Measurements from ENCODE around the gene NECTIN2.

The NECTIN2 gene

DNA sequence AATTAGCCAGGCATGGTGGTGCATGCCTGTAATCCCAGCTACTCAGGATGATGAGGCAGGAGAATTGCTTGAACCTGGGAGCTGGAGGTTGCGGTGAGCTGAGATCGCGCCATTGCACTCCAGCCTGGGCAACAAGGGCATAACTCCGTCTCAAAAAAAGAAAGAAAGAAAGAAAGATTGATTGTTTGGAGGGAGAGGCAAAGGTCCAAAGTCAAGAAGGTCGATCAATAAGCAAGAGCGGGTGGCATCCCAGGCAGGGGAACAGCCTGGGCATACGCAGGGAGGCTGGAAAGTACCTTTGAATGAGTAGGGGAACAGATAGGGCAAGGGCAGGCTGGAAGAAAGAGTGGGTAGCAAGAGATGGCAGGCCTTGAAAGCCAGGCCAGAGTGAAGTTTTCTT is 84.0 kb downstream of the NECTIN2 start:
- no peaks in the 10 kb centered on the region for H3K36me3 ChIP-seq (replicated peaks; ENCODE audit: low read depth, low read length)
- no peak overlapping the region for H3K27ac ChIP-seq (ENCODE audit: low read length)
- no peak overlapping the region for H3K4me3 ChIP-seq (ENCODE audit: low read length)
- no peaks in the 10 kb centered on the region for H4K20me1 ChIP-seq (ENCODE audit: insufficient read depth, low read length)
- no peak overlapping the region for H2AFZ ChIP-seq (ENCODE audit: low read depth, low read length)
- H3K27me3 ChIP-seq (ENCODE audit: low read depth, low read length): peaks cover 13% of the 10 kb centered on the region
- no peak for TF ChIP-seq EZH2phosphoT487 (IDR thresholded peaks at IDR 0.05; ENCODE audit: low read depth)
- TF ChIP-seq, protein P1, sequence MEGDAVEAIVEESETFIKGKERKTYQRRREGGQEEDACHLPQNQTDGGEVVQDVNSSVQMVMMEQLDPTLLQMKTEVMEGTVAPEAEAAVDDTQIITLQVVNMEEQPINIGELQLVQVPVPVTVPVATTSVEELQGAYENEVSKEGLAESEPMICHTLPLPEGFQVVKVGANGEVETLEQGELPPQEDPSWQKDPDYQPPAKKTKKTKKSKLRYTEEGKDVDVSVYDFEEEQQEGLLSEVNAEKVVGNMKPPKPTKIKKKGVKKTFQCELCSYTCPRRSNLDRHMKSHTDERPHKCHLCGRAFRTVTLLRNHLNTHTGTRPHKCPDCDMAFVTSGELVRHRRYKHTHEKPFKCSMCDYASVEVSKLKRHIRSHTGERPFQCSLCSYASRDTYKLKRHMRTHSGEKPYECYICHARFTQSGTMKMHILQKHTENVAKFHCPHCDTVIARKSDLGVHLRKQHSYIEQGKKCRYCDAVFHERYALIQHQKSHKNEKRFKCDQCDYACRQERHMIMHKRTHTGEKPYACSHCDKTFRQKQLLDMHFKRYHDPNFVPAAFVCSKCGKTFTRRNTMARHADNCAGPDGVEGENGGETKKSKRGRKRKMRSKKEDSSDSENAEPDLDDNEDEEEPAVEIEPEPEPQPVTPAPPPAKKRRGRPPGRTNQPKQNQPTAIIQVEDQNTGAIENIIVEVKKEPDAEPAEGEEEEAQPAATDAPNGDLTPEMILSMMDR (IDR thresholded peaks at IDR 0.05; ENCODE audit: low read depth, low read length): no peak
- no peak overlapping the region for H3K9ac ChIP-seq (ENCODE audit: low read length)
- no peaks in the 10 kb centered on the region for H3K4me1 ChIP-seq (ENCODE audit: low read length)
- no peak overlapping the region for H3K4me2 ChIP-seq (ENCODE audit: low read length)
- no peaks in the 10 kb centered on the region for H3K9me3 ChIP-seq (ENCODE audit: insufficient read depth, low read length)
- no peaks in the 10 kb centered on the region for H3K79me2 ChIP-seq (ENCODE audit: low read length)

DNA sequence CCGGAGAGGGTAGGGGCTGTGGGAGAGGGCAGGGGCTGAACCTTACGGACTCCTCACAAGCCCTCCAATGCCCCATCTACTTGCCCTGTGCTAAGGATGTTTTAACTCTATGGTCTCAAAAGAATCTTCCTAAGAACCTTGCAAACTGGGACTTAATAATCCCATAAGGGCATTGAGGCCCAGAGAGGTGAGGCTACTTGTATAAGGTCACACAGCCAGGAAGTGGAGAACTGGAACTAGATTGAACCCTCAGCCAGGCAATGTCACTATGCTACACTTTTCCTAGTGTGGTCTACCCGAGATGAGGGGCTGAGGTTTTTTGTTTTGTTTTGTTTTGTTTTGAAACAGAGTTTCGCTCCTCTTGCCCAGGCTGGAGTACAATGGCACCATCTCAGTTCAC is 85.4 kb downstream of the NECTIN2 start:
- Histone ChIP-seq H3K9me3 (ENCODE audit: insufficient read depth, low read length) (no peaks in the 10 kb centered on the region), H3K27ac (ENCODE audit: low read length) (no peak overlapping the region), H3K79me2 (ENCODE audit: low read length) (no peaks in the 10 kb centered on the region), H2AFZ (ENCODE audit: low read depth, low read length) (no peak overlapping the region), H4K20me1 (ENCODE audit: insufficient read depth, low read length) (no peaks in the 10 kb centered on the region), H3K4me3 (ENCODE audit: low read length) (no peak overlapping the region), H3K4me1 (ENCODE audit: low read length) (no peaks in the 10 kb centered on the region), H3K36me3 (replicated peaks; ENCODE audit: low read depth, low read length) (no peaks in the 10 kb centered on the region), H3K4me2 (ENCODE audit: low read length) (no peak overlapping the region), H3K9ac (ENCODE audit: low read length) (no peak overlapping the region), H3K27me3 (ENCODE audit: low read depth, low read length) (0 out of 2 replicates have a peak, but pooled peaks cover 4% of the 10 kb centered on the region)
- TF ChIP-seq, protein P1 (IDR thresholded peaks at IDR 0.05; ENCODE audit: low read depth, low read length): no peak
- TF ChIP-seq EZH2phosphoT487 (IDR thresholded peaks at IDR 0.05; ENCODE audit: low read depth): no peak
